Mucosa of stomach (tissue), 1 donor: Measurements from ENCODE around the gene POLG2.
"Not testable (repeated sequence)": the region's sequence is repeated elsewhere in the genome, so short reads cannot be mapped to it uniquely, and the experiment has no call there.

Source experiments
- H3K27me3 ChIP-seq: one replicate; pipeline ENCODE4 v1.7.0; 2013; ENCODE audit warnings: mild to moderate bottlenecking, low read length; ENCODE audit not compliant: control insufficient read depth, insufficient read depth
- H3K36me3 ChIP-seq: one replicate; pipeline ENCODE4 v1.7.0; 2013; ENCODE audit warnings: low read length; ENCODE audit not compliant: control insufficient read depth, insufficient read depth
- H3K4me1 ChIP-seq: one replicate; pipeline ENCODE4 v1.7.0; 2013; ENCODE audit warnings: mild to moderate bottlenecking, low read length; ENCODE audit not compliant: control insufficient read depth, insufficient read depth
- H3K4me3 ChIP-seq: one replicate; pipeline ENCODE4 v1.7.0; 2013; ENCODE audit warnings: low read length
- H3K9ac ChIP-seq: one replicate; pipeline ENCODE4 v1.7.0; 2013; ENCODE audit warnings: mild to moderate bottlenecking, low read length, moderate library complexity
- H3K9me3 ChIP-seq: one replicate; pipeline ENCODE4 v1.7.0; 2013; ENCODE audit warnings: mild to moderate bottlenecking, low read length, moderate library complexity; ENCODE audit not compliant: control insufficient read depth
- donor health status: Pancreatic carcinoma.

Gene POLG2

GRCh38 chr17:64466019-64466735 lies 30.7 kb downstream of the POLG2 start:
- Histone ChIP-seq H3K4me3 (no peak overlapping the region), H3K9ac (no peak overlapping the region), H3K4me1 (no peaks in the 10 kb centered on the region), H3K36me3 (no peaks in the 10 kb centered on the region), H3K9me3 (no peaks in the 10 kb centered on the region), H3K27me3 (no peaks in the 10 kb centered on the region)

DNA sequence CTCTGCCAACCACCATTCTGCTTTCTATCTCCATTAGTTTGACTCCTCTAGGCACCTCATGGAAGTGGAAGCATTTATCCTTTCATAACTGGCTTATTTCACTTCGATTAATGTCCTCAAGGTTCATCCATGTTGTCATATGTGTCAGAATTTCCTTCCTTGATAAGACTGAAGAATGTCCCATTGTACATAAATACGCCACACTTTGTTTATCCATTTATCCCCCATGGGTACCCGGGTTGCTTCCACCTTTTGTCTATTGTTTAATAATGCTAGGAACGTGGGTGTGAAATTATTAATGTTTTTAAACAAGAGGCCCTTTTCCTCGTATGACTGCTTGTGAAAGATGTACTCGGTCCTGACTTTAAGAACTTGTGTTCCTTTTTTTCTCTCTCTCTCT lies 35.1 kb downstream of the POLG2 start:
- Histone ChIP-seq H3K36me3 (no peaks in the 10 kb centered on the region), H3K9me3 (no peaks in the 10 kb centered on the region), H3K27me3 (no peaks in the 10 kb centered on the region), H3K4me1 (no peaks in the 10 kb centered on the region), H3K4me3 (no peak overlapping the region), H3K9ac (no peak overlapping the region)

GRCh38 chr17:64460955-64461354 lies 35.9 kb downstream of the POLG2 start:
- no peak overlapping the region for H3K4me3 ChIP-seq
- H3K9ac ChIP-seq = no peak overlapping the region
- H3K9me3 ChIP-seq = no peaks in the 10 kb centered on the region
- no peaks in the 10 kb centered on the region for H3K4me1 ChIP-seq
- no peaks in the 10 kb centered on the region for H3K36me3 ChIP-seq
- H3K27me3 ChIP-seq = no peaks in the 10 kb centered on the region

DNA sequence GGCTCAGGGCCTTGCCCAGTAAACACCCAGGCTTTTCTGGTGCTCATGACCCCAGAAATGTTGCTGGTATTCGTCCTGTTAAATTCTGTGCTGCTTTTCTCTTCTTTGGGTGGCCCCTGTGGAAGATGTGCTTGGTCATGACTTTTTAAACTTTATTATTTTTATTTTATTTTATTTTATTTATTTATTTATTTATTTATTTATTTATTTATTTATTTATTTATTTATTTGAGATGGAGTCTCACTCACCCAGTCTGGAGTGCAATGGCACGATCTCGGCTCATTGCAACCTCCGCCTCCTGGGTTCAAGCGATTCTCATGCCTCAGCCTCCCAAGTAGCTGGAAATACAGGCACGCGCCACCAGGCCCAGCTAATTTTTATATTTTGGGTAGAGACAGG lies 37.0 kb downstream of the POLG2 start:
- not testable (repeated sequence) for H3K27me3 ChIP-seq, H3K9ac ChIP-seq, H3K9me3 ChIP-seq, H3K36me3 ChIP-seq, H3K4me3 ChIP-seq, H3K4me1 ChIP-seq

GRCh38 chr17:64459284-64459747 lies 37.5 kb downstream of the POLG2 start:
- no peaks in the 10 kb centered on the region for H3K27me3 ChIP-seq

GRCh38 chr17:64458756-64459155 lies 38.1 kb downstream of the POLG2 start:
- Histone ChIP-seq H3K36me3 (no peaks in the 10 kb centered on the region), H3K9ac (no peak overlapping the region), H3K27me3 (no peaks in the 10 kb centered on the region), H3K4me3 (no peak overlapping the region), H3K4me1 (no peaks in the 10 kb centered on the region), H3K9me3 (no peaks in the 10 kb centered on the region)

More at GRCh38 chr17:64459284-64459747, 37.5 kb downstream of the POLG2 start:
- Histone ChIP-seq H3K9ac (no peak overlapping the region), H3K36me3 (no peaks in the 10 kb centered on the region), H3K4me1 (no peaks in the 10 kb centered on the region), H3K4me3 (no peak overlapping the region), H3K9me3 (no peaks in the 10 kb centered on the region)

DNA sequence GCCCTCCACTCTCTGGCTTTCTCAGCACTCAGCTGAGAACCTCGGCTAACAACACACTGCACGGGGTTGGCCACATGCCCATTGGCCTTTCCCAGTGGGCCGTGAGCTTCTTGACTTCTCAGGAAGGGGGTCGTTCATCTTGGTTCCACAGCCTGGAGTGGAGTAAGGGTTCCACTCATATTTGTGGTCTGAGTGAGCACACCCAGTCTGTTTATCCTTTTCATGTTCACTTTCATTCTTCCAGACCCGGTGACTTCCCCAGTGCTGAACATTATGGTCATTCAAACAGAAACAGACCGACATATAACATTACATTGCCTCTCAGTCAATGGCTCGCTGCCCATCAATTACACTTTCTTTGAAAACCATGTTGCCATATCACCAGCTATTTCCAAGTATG lies 39.7 kb downstream of the POLG2 start:
- Histone ChIP-seq H3K9me3 (no peaks in the 10 kb centered on the region), H3K4me3 (no peak overlapping the region), H3K27me3 (no peaks in the 10 kb centered on the region), H3K9ac (no peak overlapping the region), H3K36me3 (no peaks in the 10 kb centered on the region), H3K4me1 (no peaks in the 10 kb centered on the region)

- Histone ChIP-seq H3K4me3 (no peak overlapping the region), H3K36me3 (no peaks in the 10 kb centered on the region), H3K4me1 (no peaks in the 10 kb centered on the region), H3K9me3 (no peaks in the 10 kb centered on the region), H3K9ac (no peak overlapping the region), H3K27me3 (no peaks in the 10 kb centered on the region)
Observed at GRCh38 chr17:64455993-64456885, 40.6 kb downstream of the POLG2 start.

DNA sequence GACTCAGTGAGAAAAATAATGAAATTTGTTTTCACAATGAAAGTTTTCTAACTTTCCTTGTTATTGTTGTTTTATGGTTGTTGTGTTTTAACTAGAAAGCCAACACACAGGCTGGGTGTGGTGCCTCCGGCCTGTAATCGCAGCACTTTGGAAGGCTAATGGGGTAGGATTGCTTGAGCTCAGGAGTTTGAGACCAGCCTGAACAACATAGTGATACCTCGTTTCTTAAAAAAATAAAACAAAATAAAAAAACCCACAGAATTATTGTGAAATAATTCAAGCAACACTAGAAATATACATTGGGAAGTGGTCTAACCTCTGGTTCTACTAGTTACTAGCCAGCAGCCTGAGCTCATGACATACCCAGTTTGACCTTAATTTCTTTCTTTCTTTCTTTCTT lies 47.3 kb downstream of the POLG2 start:
- Histone ChIP-seq H3K4me1 (no peaks in the 10 kb centered on the region), H3K9me3 (no peaks in the 10 kb centered on the region), H3K27me3 (no peaks in the 10 kb centered on the region), H3K4me3 (no peak overlapping the region), H3K9ac (no peak overlapping the region), H3K36me3 (no peaks in the 10 kb centered on the region)

- no peaks in the 10 kb centered on the region for H3K4me1 ChIP-seq
- H3K4me3 ChIP-seq = no peak within 1 kb of the TSS
- H3K36me3 ChIP-seq = no peaks in the 10 kb centered on the region
- H3K27me3 ChIP-seq = no peaks in the 10 kb centered on the region
- no peaks in the 10 kb centered on the region for H3K9me3 ChIP-seq
- no peak within 1 kb of the TSS for H3K9ac ChIP-seq
Observed at GRCh38 chr17:64448665-64449512, 48.0 kb downstream of the POLG2 start, which contains the start of gene MILR1. MILR1 (plus strand) TSS chr17:64449115; CDS start chr17:64449169, 54 bp downstream.

- H3K9me3 ChIP-seq = no peaks in the 10 kb centered on the region
- H3K36me3 ChIP-seq = no peaks in the 10 kb centered on the region
Observed at GRCh38 chr17:64447526-64447925, 49.3 kb downstream of the POLG2 start.

More at GRCh38 chr17:64447526-64447925, 49.3 kb downstream of the POLG2 start:
- Histone ChIP-seq H3K9ac (no peak overlapping the region), H3K4me3 (no peak overlapping the region), H3K4me1 (peaks cover 8% of the 10 kb centered on the region), H3K27me3 (no peaks in the 10 kb centered on the region)
